H7 (cell line): ENCODE measurements around the gene AMBP. TPM values are rescaled to one million over a fixed set of nuclear protein-coding genes. Genes with fewer than 3 reads are reported as not detected.

Source experiments
- DNase-seq: peaks from one replicate; pipeline ENCODE4 v3.0.0; 2012
- H3K27me3 ChIP-seq: 2 replicates; pipeline ENCODE4 v1.6.0; 2011; ENCODE audit warnings: mild to moderate bottlenecking, low read length; ENCODE audit not compliant: control insufficient read depth, insufficient read depth
- H3K36me3 ChIP-seq: replicated peaks from 2 replicates; pipeline ENCODE4 v1.5.1; 2011; ENCODE audit warnings: low read length; ENCODE audit not compliant: control insufficient read depth, insufficient read depth
- H3K4me3 ChIP-seq: 2 replicates; pipeline ENCODE4 v1.5.1; 2011; ENCODE audit warnings: low read depth, mild to moderate bottlenecking, control low read depth, low read length, moderate library complexity; ENCODE audit not compliant: insufficient read depth
- total RNA-seq: library from RNA; depleted of rRNA; stranded (reverse); fragments of >200 nt; shearing (Covaris generic); gene quantifications from 2 replicates; pipeline ENCODE4 v1.2.3, GENCODE V29; 2014

Gene AMBP
- total RNA-seq, 1 experiment from 2014 or later, result 1.6 TPM

DNA sequence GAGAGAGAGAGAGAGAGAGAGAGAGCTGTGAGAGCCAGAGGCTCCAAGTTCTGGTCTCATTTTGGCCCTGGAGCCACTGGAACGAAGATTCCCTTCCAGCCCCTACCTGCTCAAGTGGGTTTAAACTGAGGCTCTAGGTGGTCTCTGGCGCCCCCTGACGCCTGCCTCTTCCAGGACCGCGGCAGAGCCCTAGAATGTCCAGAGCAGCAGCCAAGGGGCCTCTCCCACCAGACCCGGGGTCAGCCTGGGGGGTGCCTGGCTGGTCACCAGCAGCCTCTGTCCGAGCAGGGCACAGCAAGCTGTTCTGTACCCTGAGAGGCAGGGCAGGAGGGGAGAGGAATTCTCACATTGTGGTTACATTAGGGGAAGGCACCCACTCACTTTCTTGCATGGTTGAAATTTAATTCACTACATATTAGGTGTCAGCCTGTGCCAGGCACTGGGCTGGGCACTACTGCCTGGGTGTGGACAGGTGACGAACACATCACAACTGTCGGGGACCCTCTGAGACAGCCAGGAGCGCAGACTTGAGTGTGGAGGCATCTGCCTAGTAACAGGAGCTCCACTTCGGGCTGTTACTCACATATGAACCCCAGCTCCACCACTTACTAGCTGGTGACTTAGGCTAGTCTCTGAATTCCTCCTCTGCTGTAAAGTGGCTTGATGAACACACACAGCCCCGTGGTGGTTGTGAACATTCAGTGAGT lies 44.5 kb downstream of the AMBP start:
- Histone ChIP-seq H3K36me3 (peaks cover 2% of the 10 kb centered on the region), H3K27me3 (no peaks in the 10 kb centered on the region), H3K4me3 (no peak overlapping the region)
- DNase-seq, result peak; percentile 90

DNA sequence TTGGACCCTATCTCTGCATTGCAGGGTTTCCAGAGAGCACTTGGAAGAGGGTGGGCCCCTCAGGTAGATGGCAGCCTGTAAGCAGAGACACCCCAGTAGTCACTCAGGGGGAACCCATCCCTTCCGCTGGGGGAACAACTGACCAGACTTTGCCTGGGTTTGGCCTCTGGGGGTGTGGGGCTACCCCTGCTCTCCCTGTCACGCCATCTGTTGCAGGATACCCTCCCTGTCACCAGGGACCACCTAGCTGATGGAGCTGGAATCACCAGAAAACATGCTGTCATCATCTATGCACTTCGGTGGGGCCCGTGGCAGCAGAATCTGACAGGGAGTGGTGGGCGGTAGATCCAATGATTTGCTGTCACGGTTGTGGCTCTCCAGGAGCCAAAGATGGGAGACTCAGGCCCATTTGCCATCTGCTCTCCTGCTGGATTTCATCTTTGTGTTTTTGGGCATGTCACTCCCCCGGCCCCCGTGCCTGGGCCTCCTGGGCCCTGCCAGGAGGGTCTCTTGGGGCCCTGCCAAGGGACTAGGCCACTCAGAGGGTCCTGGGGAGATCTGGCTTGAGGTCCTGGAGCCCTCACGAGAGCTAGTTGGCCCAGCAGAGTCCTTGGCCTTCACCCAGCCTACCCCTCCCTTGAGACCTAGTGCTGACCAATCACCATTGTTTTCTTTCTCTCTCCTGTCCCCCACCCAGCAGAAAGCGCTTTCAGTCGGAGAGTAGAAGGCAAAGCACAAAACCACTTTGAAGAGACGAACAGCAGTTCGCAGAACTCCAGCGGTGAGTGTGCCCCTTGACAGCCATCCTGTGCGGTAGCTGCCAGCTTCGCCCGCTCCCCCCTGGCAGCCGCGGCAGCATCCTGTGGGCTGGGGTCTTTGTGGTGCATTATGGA lies 45.9 kb downstream of the AMBP start:
- peak; percentile 39 for DNase-seq
- no peak overlapping the region for H3K4me3 ChIP-seq
- H3K36me3 ChIP-seq, result peaks cover 2% of the 10 kb centered on the region
- H3K27me3 ChIP-seq, result no peaks in the 10 kb centered on the region

- Histone ChIP-seq H3K36me3 (peaks cover 2% of the 10 kb centered on the region), H3K4me3 (no peak overlapping the region), H3K27me3 (no peaks in the 10 kb centered on the region)
- peak; percentile 19 for DNase-seq
Measured at GRCh38 chr9:114031037-114031630, 47.0 kb downstream of the AMBP start.

DNA sequence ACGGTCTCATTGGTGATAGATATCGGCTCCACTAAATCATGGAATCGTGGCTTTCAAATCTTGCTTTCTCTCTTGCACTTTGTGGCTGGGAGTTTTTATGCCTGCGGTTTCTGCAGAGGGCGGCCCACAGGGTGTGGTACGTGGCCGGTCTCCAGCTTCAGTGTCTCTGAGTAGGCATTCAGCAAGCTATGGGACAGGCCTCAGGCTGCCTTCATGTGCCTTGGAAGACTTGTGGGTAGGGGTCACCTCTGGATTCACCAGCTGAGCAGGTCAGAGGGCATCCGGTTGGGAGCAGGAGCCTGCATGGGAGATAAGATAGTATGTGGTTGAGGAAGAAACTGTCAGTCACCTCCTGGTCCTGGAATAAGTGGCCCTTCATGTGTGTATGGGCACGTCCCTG lies 47.7 kb downstream of the AMBP start:
- Histone ChIP-seq H3K36me3 (peaks cover 2% of the 10 kb centered on the region), H3K27me3 (no peaks in the 10 kb centered on the region), H3K4me3 (no peak overlapping the region)
- DNase-seq, result no peak

DNA sequence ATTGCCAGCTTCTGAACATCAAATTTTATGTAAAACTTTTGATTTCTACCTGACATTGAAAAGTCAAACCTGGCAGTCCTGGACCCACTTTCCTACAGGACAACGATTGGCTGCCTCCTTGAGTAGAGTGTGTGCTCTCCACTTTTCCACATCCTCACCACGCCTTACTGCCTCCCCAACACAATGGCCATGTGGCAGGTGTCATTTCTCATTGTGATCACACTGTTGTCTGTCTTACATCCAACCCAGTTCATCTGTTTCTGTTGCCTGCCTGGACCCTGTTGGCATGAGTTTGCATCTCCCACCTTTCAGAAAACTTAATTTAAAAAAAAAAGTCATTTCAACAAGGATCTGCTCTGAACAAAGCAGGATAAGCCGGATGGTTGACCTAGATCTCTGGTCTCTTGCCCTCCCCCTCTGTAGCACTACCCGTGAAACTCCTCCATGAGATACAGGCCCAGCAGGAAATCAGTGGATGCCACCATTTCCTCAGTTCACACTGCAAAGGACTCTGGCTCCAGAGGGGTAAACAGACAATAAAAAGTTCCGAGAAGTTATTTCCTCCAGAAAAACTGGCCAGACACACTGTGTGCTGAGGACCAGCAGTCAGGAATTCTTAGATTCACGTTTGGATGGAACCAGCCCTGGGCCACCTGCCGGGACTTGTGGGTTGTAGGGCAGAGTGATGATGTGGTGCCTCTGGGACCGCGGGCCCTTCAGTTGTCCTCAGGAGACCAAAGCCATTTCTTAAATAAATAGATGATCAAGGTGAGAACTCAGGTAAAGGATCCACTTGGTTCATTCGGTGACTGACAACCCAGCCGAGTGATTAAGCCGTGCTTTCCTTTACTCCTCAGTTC lies 48.6 kb downstream of the AMBP start:
- DNase-seq, result no peak
- Histone ChIP-seq H3K36me3 (peaks cover 2% of the 10 kb centered on the region), H3K27me3 (no peaks in the 10 kb centered on the region), H3K4me3 (no peak overlapping the region)

DNA sequence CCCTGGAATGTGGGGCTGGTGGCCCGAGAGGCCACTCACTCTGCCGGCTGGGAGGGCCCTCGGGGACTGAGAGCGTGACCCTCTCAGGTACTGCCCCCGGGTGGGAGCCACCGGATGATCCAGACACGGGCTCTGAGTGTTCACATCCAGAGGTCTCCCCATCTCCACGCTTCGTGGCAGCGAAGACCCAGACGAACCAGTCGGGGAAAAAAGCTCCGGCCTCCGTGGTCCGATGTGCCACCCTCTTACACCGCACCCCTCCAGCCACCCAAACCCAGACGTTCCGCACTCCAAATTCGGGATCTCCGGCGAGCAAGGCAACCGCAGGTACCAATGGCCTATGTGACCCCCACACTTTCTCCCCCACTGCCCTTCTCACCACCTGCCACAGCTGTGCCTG lies 49.5 kb downstream of the AMBP start:
- no peak for DNase-seq
- Histone ChIP-seq H3K4me3 (no peak overlapping the region), H3K36me3 (peaks cover 2% of the 10 kb centered on the region), H3K27me3 (no peaks in the 10 kb centered on the region)

DNA sequence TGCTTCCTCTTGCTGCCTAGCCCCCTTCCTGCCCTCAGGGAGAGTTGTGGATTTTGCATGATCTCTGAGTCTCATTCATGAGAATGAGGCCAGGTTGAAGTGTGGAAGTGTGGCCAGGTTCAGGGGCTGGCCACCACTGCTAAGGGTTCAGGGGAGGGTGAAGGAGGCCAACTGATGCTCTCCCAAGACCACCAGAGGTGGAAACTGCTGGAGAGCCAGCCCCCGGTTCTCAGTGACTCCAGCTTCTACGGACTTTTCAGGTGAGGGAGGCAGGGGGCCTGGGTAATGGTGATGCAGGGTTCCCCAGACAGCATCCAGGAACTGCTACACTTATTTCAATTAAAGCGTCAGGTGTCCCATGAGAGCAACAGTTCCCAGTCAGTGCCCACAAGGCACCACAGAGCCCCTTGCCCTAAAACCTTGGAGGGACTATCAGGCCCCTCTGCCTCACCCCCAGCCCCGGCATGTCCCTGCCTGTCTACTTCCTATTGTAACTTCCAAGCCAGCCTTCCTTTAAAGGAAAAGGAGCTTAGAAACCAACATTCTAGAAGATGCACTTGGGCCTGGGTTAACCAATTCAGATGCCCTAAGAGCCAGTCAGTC lies 50.1 kb downstream of the AMBP start:
- Histone ChIP-seq H3K36me3 (peaks cover 2% of the 10 kb centered on the region), H3K4me3 (no peak overlapping the region), H3K27me3 (no peaks in the 10 kb centered on the region)
- no peak for DNase-seq

DNA sequence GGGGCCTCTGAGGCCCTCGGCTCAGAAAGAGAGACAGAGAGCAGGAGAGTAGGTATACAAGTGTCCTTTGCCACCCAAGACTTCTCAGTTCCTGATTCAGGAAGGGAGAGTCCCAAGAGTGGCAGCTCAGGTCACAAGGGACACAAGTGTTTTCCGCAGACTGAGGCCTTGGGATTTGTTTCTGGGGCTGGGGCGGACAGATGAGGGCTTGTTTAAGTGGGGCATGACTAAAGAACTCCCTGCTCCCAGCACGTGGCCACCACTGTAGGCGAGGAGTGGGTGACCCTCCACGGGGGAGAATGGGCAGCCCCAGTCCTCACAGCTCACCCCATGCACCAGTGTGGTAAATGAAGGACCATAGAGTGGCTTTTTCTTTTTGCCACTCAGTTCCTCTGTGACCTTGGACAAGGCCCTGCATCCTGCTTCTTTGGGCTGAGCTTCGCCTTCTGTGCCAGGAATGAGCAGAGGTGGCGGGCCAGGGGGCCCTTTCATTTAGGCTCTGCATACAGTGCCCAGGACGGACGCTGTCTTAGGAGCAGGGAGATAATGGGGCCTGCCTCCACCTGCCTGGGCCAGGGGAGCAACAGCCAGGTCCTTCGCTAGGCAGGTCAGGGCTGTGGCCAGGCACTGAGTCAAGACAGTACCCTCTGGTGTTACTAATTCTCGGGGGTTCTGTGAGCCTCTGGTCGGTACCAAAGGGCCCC lies 50.8 kb downstream of the AMBP start:
- Histone ChIP-seq H3K36me3 (peaks cover 2% of the 10 kb centered on the region), H3K27me3 (no peaks in the 10 kb centered on the region), H3K4me3 (no peak overlapping the region)
- DNase-seq, result peak; percentile 8

DNA sequence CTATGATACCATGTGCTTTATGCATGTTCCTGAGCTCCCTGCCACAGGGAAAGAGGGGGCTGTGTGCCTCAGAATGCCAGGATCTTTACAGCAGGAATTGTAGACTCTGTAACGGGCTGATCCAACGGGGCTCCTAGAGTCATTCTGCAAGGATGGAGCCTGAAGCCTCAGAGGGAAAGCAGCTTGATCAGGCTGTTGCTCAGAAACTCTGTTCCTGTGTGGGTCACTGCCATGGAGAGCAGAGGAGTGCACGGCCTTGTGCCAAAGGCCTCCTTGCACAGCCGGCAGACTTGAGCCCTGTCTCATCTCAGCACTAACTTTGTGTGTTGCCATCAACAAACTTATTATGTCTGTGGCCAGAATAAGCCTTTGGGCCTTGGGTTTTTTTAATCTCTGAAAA lies 51.8 kb downstream of the AMBP start:
- Histone ChIP-seq H3K27me3 (no peaks in the 10 kb centered on the region), H3K4me3 (no peak overlapping the region), H3K36me3 (peaks cover 2% of the 10 kb centered on the region)
- no peak for DNase-seq

- Histone ChIP-seq H3K36me3 (peaks cover 2% of the 10 kb centered on the region), H3K4me3 (no peak overlapping the region), H3K27me3 (no peaks in the 10 kb centered on the region)
- no peak for DNase-seq
Measured at GRCh38 chr9:114025760-114026159, 52.3 kb downstream of the AMBP start.

GRCh38 chr9:114025196-114025753 lies 52.8 kb downstream of the AMBP start:
- H3K36me3 ChIP-seq, result peaks cover 2% of the 10 kb centered on the region
- H3K27me3 ChIP-seq, result no peaks in the 10 kb centered on the region
- DNase-seq, result peak; percentile 39
- no peak overlapping the region for H3K4me3 ChIP-seq

DNA sequence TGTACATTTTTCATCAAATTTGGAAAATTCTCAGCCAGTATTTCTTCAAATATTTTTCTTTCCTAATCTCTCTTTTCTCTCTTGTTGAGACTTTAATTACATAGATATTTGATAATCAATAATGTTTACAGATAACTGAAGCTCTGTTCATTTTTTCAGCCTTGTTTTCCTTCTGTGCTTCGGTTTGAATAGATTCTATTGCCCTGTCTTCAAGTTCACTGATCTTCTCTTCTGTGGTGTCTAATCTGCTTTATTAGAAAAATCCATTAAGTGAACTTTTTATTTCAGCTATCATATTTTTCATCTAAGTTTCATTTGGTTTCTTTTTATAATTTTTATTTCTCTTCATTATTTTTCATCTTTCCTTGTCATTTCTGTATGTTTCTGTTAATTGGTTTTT lies 54.1 kb downstream of the AMBP start:
- DNase-seq, result no peak
- Histone ChIP-seq H3K36me3 (no peaks in the 10 kb centered on the region; the same call in 1 of the 2 replicates), H3K27me3 (no peaks in the 10 kb centered on the region), H3K4me3 (no peak overlapping the region)

- Histone ChIP-seq H3K27me3 (no peaks in the 10 kb centered on the region), H3K4me3 (no peak overlapping the region), H3K36me3 (peaks cover 1% of the 10 kb centered on the region)
- no peak for DNase-seq
Measured at GRCh38 chr9:114021578-114021977, 56.5 kb downstream of the AMBP start.
